Pancreas (tissue), 10 donors: ENCODE measurements around the gene IWS1. TPM values are rescaled to one million over a fixed set of nuclear protein-coding genes. Genes with fewer than 3 reads are reported as not detected.

Experiments used
- ATAC-seq, 4 donors: fragments of 200-7000 bp; cut with Tn5 transposase; one replicate each; pipeline versions ENCODE4 v1.8.0 to v1.9.1; 2020; ENCODE audit warnings: mild to moderate bottlenecking in 4 of 4, moderate library complexity in 4 of 4
- DNase-seq, 6 donors: peaks; one replicate each; pipeline ENCODE4 v3.0.0-alpha.2; 2020
- FAIRE-seq: peaks from 2 replicates; lab custom pipeline; 2012; peaks lifted over from hg19 to GRCh38; lab: Jason Lieb, UNC
- H3K27ac ChIP-seq, 4 donors: fragments of 200-600 bp; sonication (generic); 1 replicate in 3 of 4; 2 replicates in 1 of 4; pipeline versions ENCODE4 v1.5.0 to v1.8.0; 2020
- H3K27me3 ChIP-seq, 4 donors: fragments of 200-600 bp; one replicate each; pipeline ENCODE4 v1.8.0; 2021
- H3K36me3 ChIP-seq, 3 donors: fragments of 200-600 bp; sonication (generic) in 1 of 3; one replicate each; pipeline versions ENCODE4 v1.5.0 to v1.8.0; 2020 to 2021
- H3K4me1 ChIP-seq, 3 donors: fragments of 200-600 bp; one replicate each; pipeline ENCODE4 v1.8.0; 2021
- H3K4me3 ChIP-seq, 4 donors: fragments of 200-600 bp; sonication (generic) in 2 of 4; one replicate each; pipeline versions ENCODE4 v1.5.0 to v1.8.0; 2020 to 2021
- H3K9me3 ChIP-seq, 4 donors: fragments of 200-600 bp; one replicate each; pipeline ENCODE4 v1.8.0; 2021
- CTCF ChIP-seq, 4 donors: fragments of 200-600 bp; sonication (generic) in 3 of 4; IDR thresholded peaks; one replicate each; pipeline versions ENCODE4 v1.5.0 to v1.8.0; 2021; ENCODE audit warnings: antibody characterized with exemption in 4 of 4
- WGBS, 2 donors: extraction: QIAGEN DNeasy Blood & Tissue Kit; methylation state at CpG; one replicate each; pipeline ENCODE4 v1.1.7; 2013; 5-methylcytosine and 5-hydroxymethylcytosine counted together
- intact Hi-C, 3 donors: fragments of 100-400 bp; cut with DNase I; formaldehyde crosslinking; loops; one replicate each; pipeline versions ENCODE4 v1.11.1 to v1.14.2; 2022
- polyA plus RNA-seq, 2 donors: library from polyadenylated mRNA; stranded (reverse); fragments of 200-250 nt; gene quantifications; one replicate each; pipeline ENCODE4 v1.2.3, GENCODE V29; 2013
- total RNA-seq, 6 donors: library from RNA; stranded (reverse); fragmentation: NEBNext Ultra II Directional in 4 of 6; extraction: Animal tissue kit (Norgen Biotek cat#: 25700) in 4 of 6; gene quantifications; one replicate each; pipeline versions ENCODE4 v1.2.1 to v1.2.4, GENCODE V29; 2021 to 2023
- donor health status: healthy with polysubstance abuse.
- donor health status: DM: no; HTN: no; CAD: no; lungs with moderate emphysema.
- donor health status: DM: no; HTN: no; CAD: no.
- donor health status: control.
- donor health status: control.
- donor health status: Bipolar disorder and iron deficiency.
- donor health status: DM: yes; HTN: yes; CAD: no.
- donor health status: DM: no; HTN: no; CAD: no.
- donor health status: DM: no; HTN: no; CAD: no.
- donor health status: DM: yes; HTN: yes; CAD: no.

IWS1 gene
- total and polyA plus RNA-seq, 8 donors, result 9.7 to 22.3 (median 13.9) TPM

GRCh38 chr2:127479866-127480743, 46.2 kb downstream of the IWS1 start:
- FAIRE-seq, result no peak
- no peaks in the 10 kb centered on the region for H3K9me3 ChIP-seq
- intact Hi-C loops, result loop anchor here in 2 of 3 donors (10.0 kb wide), 3 partner anchors 155 to 275 kb away; no protein-coding TSS in a partner anchor
- H3K4me1 ChIP-seq, result no peaks in the 10 kb centered on the region
- peaks cover 0 to 19% (median 14%) of the 10 kb centered on the region in 3 donors for H3K36me3 ChIP-seq
- H3K4me3 ChIP-seq, result no peak overlapping the region
- no peak for TF ChIP-seq CTCF (IDR thresholded peaks at IDR 0.05)
- ATAC-seq, result peak in 1 of 4 donors; percentile 16
- 64 to 65% methylated on average over 8 of the region's 8 CpGs for WGBS, 2 donors
- DNase-seq, result no peak
- H3K27me3 ChIP-seq, result no peaks in the 10 kb centered on the region
- H3K27ac ChIP-seq, result no peak overlapping the region

- peak; percentile 63 to 92 (median 90) for ATAC-seq
- H3K9me3 ChIP-seq, result no peaks in the 10 kb centered on the region
These were observed 47.0 kb downstream of the IWS1 start for GRCh38 chr2:127479219-127479825.

GRCh38 chr2:127475788-127476187, 50.5 kb downstream of the IWS1 start:
- no peak overlapping the region for H3K4me3 ChIP-seq
- no peaks in the 10 kb centered on the region for H3K9me3 ChIP-seq
- H3K27me3 ChIP-seq, result no peaks in the 10 kb centered on the region
- 98 to 100% methylated on average over 2 of the region's 2 CpGs for WGBS, 2 donors
- FAIRE-seq (no peak), DNase-seq (no peak), ATAC-seq (no peak)
- no peak overlapping the region for H3K27ac ChIP-seq
- peaks cover 0 to 9% (median 0%) of the 10 kb centered on the region in 3 donors for H3K36me3 ChIP-seq
- TF ChIP-seq CTCF (IDR thresholded peaks at IDR 0.05), result no peak
- intact Hi-C loops, result loop anchor here in 1 of 3 donors (10.0 kb wide), 1 partner anchor 271 kb away; no protein-coding TSS in a partner anchor
- H3K4me1 ChIP-seq, result no peaks in the 10 kb centered on the region

More at GRCh38 chr2:127479219-127479825, 47.0 kb downstream of the IWS1 start:
- DNase-seq, result no peak
- intact Hi-C loops, result loop anchor here in 1 of 3 donors (10.0 kb wide), 1 partner anchor 275 kb away; no protein-coding TSS in a partner anchor
- Histone ChIP-seq H3K36me3 (peaks cover 0 to 18% (median 13%) of the 10 kb centered on the region in 3 donors), H3K4me1 (no peaks in the 10 kb centered on the region), H3K4me3 (no peak overlapping the region), H3K27ac (no peak overlapping the region), H3K27me3 (no peaks in the 10 kb centered on the region)
- TF ChIP-seq CTCF (IDR thresholded peaks at IDR 0.05), result peak; percentile 11 to 42 (median 37)
- 48 to 57% methylated on average over 5 of the region's 5 CpGs for WGBS, 2 donors
- peak; percentile 69 for FAIRE-seq

GRCh38 chr2:127472268-127472667, 54.0 kb downstream of the IWS1 start:
- no peak overlapping the region for H3K27ac ChIP-seq
- no peak for DNase-seq

More at GRCh38 chr2:127472268-127472667, 54.0 kb downstream of the IWS1 start:
- H3K36me3 ChIP-seq, result no peaks in the 10 kb centered on the region
- no peak overlapping the region for H3K4me3 ChIP-seq
- no peaks in the 10 kb centered on the region for H3K9me3 ChIP-seq
- ATAC-seq (no peak), FAIRE-seq (no peak)
- H3K4me1 ChIP-seq, result no peaks in the 10 kb centered on the region
- TF ChIP-seq CTCF (IDR thresholded peaks at IDR 0.05), result no peak
- H3K27me3 ChIP-seq, result no peaks in the 10 kb centered on the region
- intact Hi-C loops, result loop anchor here in 1 of 3 donors (10.0 kb wide), 1 partner anchor 267 kb away; no protein-coding TSS in a partner anchor
- 95 to 96% methylated on average over 1 of the region's 1 CpG for WGBS, 2 donors
